Right lobe of liver (tissue), 4 donors: ENCODE results near the gene SMS.

Experiments
- POLR2A ChIP-seq: fragments of 450-650 bp; IDR thresholded peaks from one replicate; pipeline ENCODE4 v1.6.1; 2017; ENCODE audit warnings: antibody characterized with exemption, mild to moderate bottlenecking
- TF ChIP-seq, protein P1 (sequence below), 4 donors: fragments of 200-600 bp in 3 of 4; fragments of 450-650 bp in 1 of 4; IDR thresholded peaks; one replicate each; pipeline versions ENCODE4 v1.5.1 to v1.8.0; 2016 to 2022; ENCODE audit warnings: antibody characterized with exemption in 4 of 4, mild to moderate bottlenecking in 2 of 4
- donor health status: DM: no; HTN: no; CAD: no.
- donor health status: DM: no; HTN: no; CAD: no.
- donor health status: DM: no; HTN: yes; CAD: no.

GRCh38 chrX:21960569-21961541 lies 20.3 kb downstream of the SMS start:
- TF ChIP-seq, protein P1, sequence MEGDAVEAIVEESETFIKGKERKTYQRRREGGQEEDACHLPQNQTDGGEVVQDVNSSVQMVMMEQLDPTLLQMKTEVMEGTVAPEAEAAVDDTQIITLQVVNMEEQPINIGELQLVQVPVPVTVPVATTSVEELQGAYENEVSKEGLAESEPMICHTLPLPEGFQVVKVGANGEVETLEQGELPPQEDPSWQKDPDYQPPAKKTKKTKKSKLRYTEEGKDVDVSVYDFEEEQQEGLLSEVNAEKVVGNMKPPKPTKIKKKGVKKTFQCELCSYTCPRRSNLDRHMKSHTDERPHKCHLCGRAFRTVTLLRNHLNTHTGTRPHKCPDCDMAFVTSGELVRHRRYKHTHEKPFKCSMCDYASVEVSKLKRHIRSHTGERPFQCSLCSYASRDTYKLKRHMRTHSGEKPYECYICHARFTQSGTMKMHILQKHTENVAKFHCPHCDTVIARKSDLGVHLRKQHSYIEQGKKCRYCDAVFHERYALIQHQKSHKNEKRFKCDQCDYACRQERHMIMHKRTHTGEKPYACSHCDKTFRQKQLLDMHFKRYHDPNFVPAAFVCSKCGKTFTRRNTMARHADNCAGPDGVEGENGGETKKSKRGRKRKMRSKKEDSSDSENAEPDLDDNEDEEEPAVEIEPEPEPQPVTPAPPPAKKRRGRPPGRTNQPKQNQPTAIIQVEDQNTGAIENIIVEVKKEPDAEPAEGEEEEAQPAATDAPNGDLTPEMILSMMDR (IDR thresholded peaks at IDR 0.05): no peak
- no peak for TF ChIP-seq POLR2A
